Mesendoderm (in vitro differentiated cells): ENCODE measurements around the gene THG1L.

Source experiments
- DNase-seq: peaks from one replicate; pipeline ENCODE4 v3.0.0; 2013
- H2AK5ac ChIP-seq: 2 replicates; pipeline ENCODE4 v1.6.1; 2013; ENCODE audit warnings: low read length, inconsistent platforms
- H2BK120ac ChIP-seq: 2 replicates; pipeline ENCODE4 v1.6.1; 2013; ENCODE audit warnings: low read depth, mild to moderate bottlenecking, low read length, moderate library complexity, mixed read lengths
- H2BK15ac ChIP-seq: replicated peaks from 2 replicates; pipeline ENCODE4 v1.6.1; 2013; ENCODE audit warnings: low read depth, mild to moderate bottlenecking, moderate library complexity
- H2BK5ac ChIP-seq: 2 replicates; pipeline ENCODE4 v1.6.1; 2013; ENCODE audit warnings: low read length, inconsistent platforms
- H3K18ac ChIP-seq: 2 replicates; pipeline ENCODE4 v1.6.1; 2013; ENCODE audit warnings: mild to moderate bottlenecking, low read length, mixed read lengths
- H3K23ac ChIP-seq: one replicate; pipeline ENCODE4 v1.6.1; 2013; ENCODE audit warnings: low read length
- H3K27ac ChIP-seq: 2 replicates; pipeline ENCODE4 v1.5.1; 2013; ENCODE audit warnings: low read depth, mild to moderate bottlenecking, inconsistent platforms, low read length, moderate library complexity
- H3K27me3 ChIP-seq: 2 replicates; pipeline ENCODE4 v1.6.1; 2013; ENCODE audit warnings: low read length, control low read depth, mild to moderate bottlenecking, inconsistent platforms; ENCODE audit not compliant: insufficient read depth, poor library complexity
- H3K36me3 ChIP-seq: 2 replicates; pipeline ENCODE4 v1.6.1; 2013; ENCODE audit warnings: low read length, inconsistent platforms; ENCODE audit not compliant: control insufficient read depth, insufficient read depth
- H3K4ac ChIP-seq: one replicate; pipeline ENCODE4 v1.6.1; 2013; ENCODE audit warnings: low read depth, mild to moderate bottlenecking, low read length, moderate library complexity
- H3K4me1 ChIP-seq: 2 replicates; pipeline ENCODE4 v1.6.1; 2013; ENCODE audit warnings: low read depth, low read length, inconsistent platforms; ENCODE audit not compliant: control insufficient read depth
- H3K4me2 ChIP-seq: 2 replicates; pipeline ENCODE4 v1.6.1; 2013; ENCODE audit warnings: low read length
- H3K4me3 ChIP-seq: 2 replicates; pipeline ENCODE4 v1.5.1; 2013; ENCODE audit warnings: mild to moderate bottlenecking, low read length
- H3K56ac ChIP-seq: one replicate; pipeline ENCODE4 v1.6.1; 2013; ENCODE audit warnings: low read length
- H3K79me1 ChIP-seq: 2 replicates; pipeline ENCODE4 v1.6.1; 2013; ENCODE audit warnings: low read length, inconsistent platforms
- H3K79me2 ChIP-seq: 2 replicates; pipeline ENCODE4 v1.6.1; 2013; ENCODE audit warnings: mild to moderate bottlenecking, low read length; ENCODE audit not compliant: control insufficient read depth, insufficient read depth
- H3K9ac ChIP-seq: 2 replicates; pipeline ENCODE4 v1.6.1; 2013; ENCODE audit warnings: low read length, inconsistent platforms
- H4K5ac ChIP-seq: one replicate; pipeline ENCODE4 v1.6.1; 2013; ENCODE audit warnings: low read length
- H4K8ac ChIP-seq: one replicate; pipeline ENCODE4 v1.6.1; 2013; ENCODE audit warnings: low read depth, mild to moderate bottlenecking, control low read depth, low read length, moderate library complexity
- WGBS: extraction: QIAGEN DNeasy Blood & Tissue Kit; methylation state at CpG from one replicate; pipeline ENCODE4 v1.1.7; 2013; ENCODE audit warnings: low lambda C conversion rate, missing lambda C conversion rate; ENCODE audit not compliant: insufficient coverage; ENCODE audit errors: extremely low coverage; 5-methylcytosine and 5-hydroxymethylcytosine counted together

The THG1L gene

DNA sequence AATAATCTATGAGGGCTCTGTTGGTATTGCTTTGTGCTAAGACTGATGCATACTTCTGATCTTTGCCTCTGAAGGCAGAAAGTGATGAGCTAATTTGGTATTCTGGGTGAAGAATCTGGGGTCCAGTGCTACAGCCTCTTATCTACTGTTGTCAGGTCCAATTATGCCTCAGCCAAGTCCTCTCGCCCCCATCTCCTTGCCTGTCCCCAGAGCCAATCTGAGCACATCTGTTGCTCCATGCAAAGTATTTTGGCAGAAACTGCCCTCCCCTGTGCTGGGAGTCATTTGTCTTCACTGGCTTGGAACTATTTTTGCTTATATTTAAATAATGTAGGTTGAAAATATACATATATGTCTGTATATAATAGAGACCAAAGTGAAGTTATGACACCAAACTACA is 35.7 kb downstream of the THG1L start:
- H2BK15ac ChIP-seq, result no peak overlapping the region
- H2BK5ac ChIP-seq, result no peak overlapping the region
- no peaks in the 10 kb centered on the region for H3K27me3 ChIP-seq
- no peak overlapping the region for H3K18ac ChIP-seq
- H3K56ac ChIP-seq, result no peak overlapping the region
- H4K8ac ChIP-seq, result no peak overlapping the region
- no peak overlapping the region for H3K27ac ChIP-seq
- no peaks in the 10 kb centered on the region for H3K79me1 ChIP-seq
- no peak overlapping the region for H2BK120ac ChIP-seq
- no peak overlapping the region for H2AK5ac ChIP-seq
- no peaks in the 10 kb centered on the region for H3K79me2 ChIP-seq
- H4K5ac ChIP-seq, result no peak overlapping the region
- no peak overlapping the region for H3K23ac ChIP-seq
- WGBS, result no CpG with 5 or more reads among the region's 1 CpG
- H3K4ac ChIP-seq, result no peak overlapping the region
- H3K4me2 ChIP-seq, result no peak overlapping the region
- H3K4me3 ChIP-seq, result no peak overlapping the region
- H3K9ac ChIP-seq, result no peak overlapping the region
- H3K4me1 ChIP-seq, result no peaks in the 10 kb centered on the region
- no peak for DNase-seq
- no peaks in the 10 kb centered on the region for H3K36me3 ChIP-seq

DNA sequence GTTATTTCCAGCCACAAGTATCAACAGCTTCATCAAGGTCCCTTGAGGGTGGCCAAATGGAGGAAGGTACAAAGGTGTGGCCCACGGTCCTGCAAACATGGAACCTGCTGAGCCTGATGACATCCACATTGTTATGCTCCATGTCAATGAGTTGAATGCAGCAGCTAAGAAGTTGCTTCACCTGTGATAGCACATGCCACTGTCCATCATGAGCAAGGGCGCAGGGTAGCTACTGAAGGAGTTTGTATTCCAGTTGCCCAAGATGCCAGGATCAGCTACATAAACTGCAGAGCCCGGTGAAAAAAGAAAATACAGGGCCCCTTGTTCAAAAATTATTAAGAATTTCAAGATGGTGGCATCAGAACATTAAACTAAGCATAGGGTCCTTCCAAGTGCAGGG is 36.5 kb downstream of the THG1L start:
- no peak for DNase-seq
- H3K18ac ChIP-seq, result no peak overlapping the region
- no peak overlapping the region for H4K5ac ChIP-seq
- no peak overlapping the region for H2AK5ac ChIP-seq
- no peak overlapping the region for H3K4me2 ChIP-seq
- H3K27me3 ChIP-seq, result no peaks in the 10 kb centered on the region
- no peaks in the 10 kb centered on the region for H3K36me3 ChIP-seq
- H3K23ac ChIP-seq, result no peak overlapping the region
- no peak overlapping the region for H3K9ac ChIP-seq
- WGBS, result no CpG with 5 or more reads among the region's 3 CpGs
- no peak overlapping the region for H3K56ac ChIP-seq
- H3K79me2 ChIP-seq, result no peaks in the 10 kb centered on the region
- no peak overlapping the region for H3K27ac ChIP-seq
- H2BK120ac ChIP-seq, result no peak overlapping the region
- H3K4ac ChIP-seq, result no peak overlapping the region
- H2BK5ac ChIP-seq, result no peak overlapping the region
- no peak overlapping the region for H3K4me3 ChIP-seq
- no peaks in the 10 kb centered on the region for H3K79me1 ChIP-seq
- no peaks in the 10 kb centered on the region for H3K4me1 ChIP-seq
- H4K8ac ChIP-seq, result no peak overlapping the region
- H2BK15ac ChIP-seq, result no peak overlapping the region

DNA sequence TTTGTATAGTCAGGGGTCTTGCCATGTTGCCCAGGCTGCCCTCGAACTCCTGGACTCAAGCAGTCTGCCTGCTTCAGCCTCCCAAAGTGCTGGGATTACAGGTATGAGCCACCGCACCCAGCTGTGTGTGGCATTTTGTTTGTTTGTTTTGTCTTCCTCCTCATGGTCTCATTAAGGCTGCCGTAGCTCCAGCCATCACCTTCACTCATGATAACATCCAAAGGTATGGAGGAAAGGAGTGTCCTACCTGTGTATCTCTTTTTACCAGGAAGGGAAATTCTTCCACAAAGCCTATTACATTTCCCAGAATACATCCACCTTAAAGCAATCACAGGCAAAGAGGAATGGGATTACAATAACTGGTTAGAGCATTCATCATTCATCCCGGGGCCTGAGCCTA is 39.4 kb downstream of the THG1L start:
- no peak overlapping the region for H3K18ac ChIP-seq
- H4K5ac ChIP-seq, result no peak overlapping the region
- no peak for DNase-seq
- no peaks in the 10 kb centered on the region for H3K36me3 ChIP-seq
- no peak overlapping the region for H3K4me2 ChIP-seq
- H3K79me1 ChIP-seq, result no peaks in the 10 kb centered on the region
- no peak overlapping the region for H3K4ac ChIP-seq
- H2BK120ac ChIP-seq, result no peak overlapping the region
- H3K27me3 ChIP-seq, result no peaks in the 10 kb centered on the region
- H2BK15ac ChIP-seq, result no peak overlapping the region
- H3K4me3 ChIP-seq, result no peak overlapping the region
- no peak overlapping the region for H3K23ac ChIP-seq
- H3K56ac ChIP-seq, result no peak overlapping the region
- no peak overlapping the region for H2BK5ac ChIP-seq
- no peak overlapping the region for H3K9ac ChIP-seq
- no peaks in the 10 kb centered on the region for H3K79me2 ChIP-seq
- H3K4me1 ChIP-seq, result no peaks in the 10 kb centered on the region
- H2AK5ac ChIP-seq, result no peak overlapping the region
- no peak overlapping the region for H4K8ac ChIP-seq
- no peak overlapping the region for H3K27ac ChIP-seq
- WGBS, result no CpG with 5 or more reads among the region's 4 CpGs

- H2BK120ac ChIP-seq, result no peak overlapping the region
- no peak overlapping the region for H2AK5ac ChIP-seq
- no peak overlapping the region for H2BK5ac ChIP-seq
- no peak overlapping the region for H3K4ac ChIP-seq
- no peaks in the 10 kb centered on the region for H3K79me2 ChIP-seq
- H3K18ac ChIP-seq, result no peak overlapping the region
- no CpG with 5 or more reads among the region's 10 CpGs for WGBS
- DNase-seq, result no peak
- H3K9ac ChIP-seq, result no peak overlapping the region
- H3K4me1 ChIP-seq, result no peaks in the 10 kb centered on the region
- no peaks in the 10 kb centered on the region for H3K27me3 ChIP-seq
- H3K4me2 ChIP-seq, result no peak overlapping the region
- no peak overlapping the region for H4K8ac ChIP-seq
- H4K5ac ChIP-seq, result no peak overlapping the region
- H3K79me1 ChIP-seq, result no peaks in the 10 kb centered on the region
- no peaks in the 10 kb centered on the region for H3K36me3 ChIP-seq
- no peak overlapping the region for H3K27ac ChIP-seq
- no peak overlapping the region for H3K4me3 ChIP-seq
- no peak overlapping the region for H2BK15ac ChIP-seq
- H3K23ac ChIP-seq, result no peak overlapping the region
- no peak overlapping the region for H3K56ac ChIP-seq
Observed at GRCh38 chr5:157772127-157772526, 40.9 kb downstream of the THG1L start.

DNA sequence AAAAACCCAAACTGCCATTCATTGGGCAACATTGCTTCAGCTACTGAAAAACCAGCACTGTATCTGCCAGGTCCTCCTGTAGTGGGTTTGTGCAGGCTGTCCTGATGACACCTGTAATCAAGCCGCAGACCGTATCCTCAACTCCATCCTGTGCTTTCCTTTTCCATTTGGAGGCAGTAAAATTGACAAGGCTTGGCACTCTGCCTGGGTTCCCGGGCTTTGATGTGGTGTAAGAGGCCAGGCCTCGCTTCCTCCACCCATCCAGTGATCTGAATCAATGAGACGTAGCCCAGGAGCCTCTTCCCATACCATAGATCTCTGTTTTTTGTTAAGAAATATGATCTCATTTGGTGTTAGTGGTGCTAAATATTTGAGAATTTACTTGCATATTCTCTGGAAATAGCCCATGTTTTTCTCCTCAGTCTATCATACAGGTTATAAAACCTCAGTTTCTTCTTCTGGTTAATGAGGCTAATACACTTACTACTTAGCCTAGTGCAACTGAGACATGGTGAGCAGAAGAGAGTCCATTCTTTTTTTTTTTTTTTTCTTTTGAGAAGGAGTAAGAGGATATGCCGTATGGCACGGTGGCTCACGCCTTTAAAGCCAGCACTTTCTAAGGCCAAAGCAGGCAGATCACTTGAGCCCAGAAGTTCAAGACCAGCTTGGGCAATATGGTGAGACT is 47.0 kb downstream of the THG1L start:
- H3K27me3 ChIP-seq, result no peaks in the 10 kb centered on the region
- no peak overlapping the region for H3K4me3 ChIP-seq
- no peak overlapping the region for H4K8ac ChIP-seq
- DNase-seq, result no peak
- H3K56ac ChIP-seq, result no peak overlapping the region
- no peak overlapping the region for H4K5ac ChIP-seq
- H3K27ac ChIP-seq, result no peak overlapping the region
- H3K36me3 ChIP-seq, result no peaks in the 10 kb centered on the region
- no CpG with 5 or more reads among the region's 8 CpGs for WGBS
- H2AK5ac ChIP-seq, result no peak overlapping the region
- H3K4me1 ChIP-seq, result no peaks in the 10 kb centered on the region
- H3K79me1 ChIP-seq, result no peaks in the 10 kb centered on the region
- H3K4me2 ChIP-seq, result no peak overlapping the region
- no peak overlapping the region for H2BK15ac ChIP-seq
- H2BK120ac ChIP-seq, result no peak overlapping the region
- no peak overlapping the region for H3K9ac ChIP-seq
- H3K79me2 ChIP-seq, result no peaks in the 10 kb centered on the region
- no peak overlapping the region for H3K23ac ChIP-seq
- H2BK5ac ChIP-seq, result no peak overlapping the region
- no peak overlapping the region for H3K18ac ChIP-seq
- H3K4ac ChIP-seq, result no peak overlapping the region

- no peaks in the 10 kb centered on the region for H3K27me3 ChIP-seq
- no peak overlapping the region for H2AK5ac ChIP-seq
- H2BK15ac ChIP-seq, result no peak overlapping the region
- no peaks in the 10 kb centered on the region for H3K79me1 ChIP-seq
- H3K79me2 ChIP-seq, result no peaks in the 10 kb centered on the region
- 100% methylated on average over 3 of the region's 6 CpGs for WGBS
- H3K18ac ChIP-seq, result no peak overlapping the region
- no peak overlapping the region for H3K9ac ChIP-seq
- H2BK5ac ChIP-seq, result no peak overlapping the region
- H3K4me3 ChIP-seq, result no peak overlapping the region
- H4K8ac ChIP-seq, result no peak overlapping the region
- no peak overlapping the region for H3K56ac ChIP-seq
- H4K5ac ChIP-seq, result no peak overlapping the region
- no peak overlapping the region for H3K4me2 ChIP-seq
- no peak overlapping the region for H3K27ac ChIP-seq
- H2BK120ac ChIP-seq, result no peak overlapping the region
- no peak for DNase-seq
- no peaks in the 10 kb centered on the region for H3K4me1 ChIP-seq
- H3K23ac ChIP-seq, result no peak overlapping the region
- no peaks in the 10 kb centered on the region for H3K36me3 ChIP-seq
- no peak overlapping the region for H3K4ac ChIP-seq
Observed at GRCh38 chr5:157779221-157779620, 48.0 kb downstream of the THG1L start.
